Suprapubic skin (tissue), 4 donors: ENCODE results near the gene FGFR3. TPM values are rescaled to one million over a fixed set of nuclear protein-coding genes. Genes with fewer than 3 reads are reported as not detected.

Experiments used
- DNase-seq, 2 donors: peaks; one replicate each; pipeline ENCODE4 v3.0.0-alpha.2; 2019; ENCODE audit warnings: low spot score in 2 of 2
- H3K27ac ChIP-seq: fragments of 200-600 bp; sonication (generic); one replicate; pipeline ENCODE4 v1.5.1; 2019
- H3K27me3 ChIP-seq: fragments of 200-600 bp; sonication (generic); one replicate; pipeline ENCODE4 v1.5.1; 2019
- H3K36me3 ChIP-seq: fragments of 200-600 bp; sonication (generic); one replicate; pipeline ENCODE4 v1.5.1; 2019
- H3K4me1 ChIP-seq: fragments of 200-600 bp; sonication (generic); one replicate; pipeline ENCODE4 v1.5.1; 2019
- H3K4me3 ChIP-seq: fragments of 200-600 bp; sonication (generic); one replicate; pipeline ENCODE4 v1.5.1; 2019; ENCODE audit warnings: mild to moderate bottlenecking
- H3K9me3 ChIP-seq: fragments of 200-600 bp; sonication (generic); one replicate; pipeline ENCODE4 v1.5.1; 2019
- EP300 ChIP-seq: sonication (generic); formaldehyde crosslinking; IDR thresholded peaks from one replicate; pipeline ENCODE4 v1.6.1; 2017; ENCODE audit warnings: antibody characterized with exemption
- POLR2A ChIP-seq, 2 donors: fragments of 450-650 bp; IDR thresholded peaks; one replicate each; pipeline ENCODE4 v1.6.1; 2017; ENCODE audit warnings: antibody characterized with exemption in 2 of 2, mild to moderate bottlenecking in 2 of 2, moderate library complexity in 2 of 2
- POLR2AphosphoS5 ChIP-seq, 3 donors: sonication (generic); formaldehyde crosslinking; IDR thresholded peaks; one replicate each; pipeline ENCODE4 v1.6.1; 2017; ENCODE audit warnings: antibody characterized with exemption in 3 of 3
- WGBS: methylation state at CpG from one replicate; pipeline ENCODE4 v1.1.5; 2018; 5-methylcytosine and 5-hydroxymethylcytosine counted together
- total RNA-seq, 4 donors: library from RNA; depleted of rRNA; stranded (reverse); fragments of >200 nt; gene quantifications; one replicate each; pipeline ENCODE4 v1.1.0, GENCODE V29; 2016
- TF ChIP-seq, protein P1 (sequence below), 2 donors: fragments of 200-600 bp in 1 of 2; fragments of 450-650 bp in 1 of 2; sonication (generic) in 1 of 2; IDR thresholded peaks; one replicate each; pipeline ENCODE4 v1.5.1; 2016 to 2019; ENCODE audit warnings: antibody characterized with exemption in 2 of 2, mild to moderate bottlenecking in 1 of 2, moderate library complexity in 1 of 2

FGFR3 gene
- total RNA-seq, 4 donors from 2014 or later = 511 to 829 (median 662) TPM

DNA sequence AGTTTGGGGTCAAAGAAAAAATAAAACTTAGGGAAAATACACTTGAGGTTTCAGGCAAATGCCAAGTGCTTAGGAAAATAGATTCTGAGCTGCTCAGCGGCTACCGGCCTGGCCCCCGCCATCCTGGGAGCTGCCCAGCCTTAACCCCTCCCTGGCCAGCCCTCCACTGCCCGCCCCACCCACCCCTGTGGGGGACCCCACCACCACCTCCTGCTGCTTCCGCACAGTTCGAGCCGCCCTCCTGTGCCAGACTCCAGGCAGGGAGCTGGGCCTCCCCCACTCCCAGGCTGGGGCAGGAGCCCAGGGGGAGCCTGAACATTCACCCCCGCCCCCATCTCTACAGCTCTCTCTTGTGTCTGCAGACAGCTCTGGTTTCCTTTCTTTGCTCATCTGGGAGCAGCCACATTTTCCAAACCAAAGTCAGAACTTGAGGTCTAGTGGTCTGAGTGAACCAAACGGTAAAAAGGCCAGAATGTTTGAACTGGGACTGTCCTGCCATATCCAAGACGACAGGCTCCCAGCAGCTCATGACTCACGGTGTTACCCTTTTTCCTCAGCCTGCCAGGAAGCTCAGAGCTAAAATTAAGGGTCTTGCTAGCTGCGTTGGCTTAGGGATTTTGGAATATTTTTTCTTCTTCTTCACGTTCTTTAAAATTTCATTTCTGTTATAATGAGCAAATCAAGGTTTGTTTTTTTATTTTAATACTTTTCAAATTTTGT, 4.7 kb upstream of the FGFR3 start:
- Histone ChIP-seq H3K4me3 (no peak overlapping the region), H3K27ac (peak overlapping the region; percentile 22), H3K27me3 (peaks cover 5% of the 10 kb centered on the region), H3K9me3 (no peaks in the 10 kb centered on the region), H3K4me1 (peaks cover 78% of the 10 kb centered on the region), H3K36me3 (no peaks in the 10 kb centered on the region)
- DNase-seq = no peak
- no peak for TF ChIP-seq POLR2A (IDR thresholded peaks at IDR 0.05)
- TF ChIP-seq POLR2AphosphoS5 (IDR thresholded peaks at IDR 0.05) = no peak
- 62% methylated on average over 13 of the region's 13 CpGs for WGBS

DNA sequence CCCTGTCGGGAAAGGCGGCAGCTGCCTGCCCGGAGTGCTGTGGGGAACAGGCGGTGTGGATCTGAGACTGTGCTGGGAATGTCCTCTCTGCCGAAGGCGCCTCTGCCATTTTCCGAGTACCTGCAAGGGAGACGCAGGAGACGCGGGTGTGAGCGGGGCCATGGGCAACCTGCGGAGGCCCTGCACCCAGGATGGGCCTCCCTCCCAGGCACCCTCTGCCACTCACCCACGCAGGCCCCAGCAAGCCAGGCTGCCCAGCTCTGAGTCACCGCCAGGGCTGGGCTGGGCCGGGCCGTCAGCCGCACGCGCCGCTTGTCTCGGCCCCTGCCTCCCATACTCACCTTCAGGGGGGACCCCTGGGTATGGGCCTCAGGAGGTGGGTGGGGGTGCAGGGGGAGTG, 3.5 kb upstream of the FGFR3 start:
- H3K27me3 ChIP-seq = peaks cover 14% of the 10 kb centered on the region
- 77% methylated on average over 13 of the region's 21 CpGs for WGBS
- TF ChIP-seq, protein P1, sequence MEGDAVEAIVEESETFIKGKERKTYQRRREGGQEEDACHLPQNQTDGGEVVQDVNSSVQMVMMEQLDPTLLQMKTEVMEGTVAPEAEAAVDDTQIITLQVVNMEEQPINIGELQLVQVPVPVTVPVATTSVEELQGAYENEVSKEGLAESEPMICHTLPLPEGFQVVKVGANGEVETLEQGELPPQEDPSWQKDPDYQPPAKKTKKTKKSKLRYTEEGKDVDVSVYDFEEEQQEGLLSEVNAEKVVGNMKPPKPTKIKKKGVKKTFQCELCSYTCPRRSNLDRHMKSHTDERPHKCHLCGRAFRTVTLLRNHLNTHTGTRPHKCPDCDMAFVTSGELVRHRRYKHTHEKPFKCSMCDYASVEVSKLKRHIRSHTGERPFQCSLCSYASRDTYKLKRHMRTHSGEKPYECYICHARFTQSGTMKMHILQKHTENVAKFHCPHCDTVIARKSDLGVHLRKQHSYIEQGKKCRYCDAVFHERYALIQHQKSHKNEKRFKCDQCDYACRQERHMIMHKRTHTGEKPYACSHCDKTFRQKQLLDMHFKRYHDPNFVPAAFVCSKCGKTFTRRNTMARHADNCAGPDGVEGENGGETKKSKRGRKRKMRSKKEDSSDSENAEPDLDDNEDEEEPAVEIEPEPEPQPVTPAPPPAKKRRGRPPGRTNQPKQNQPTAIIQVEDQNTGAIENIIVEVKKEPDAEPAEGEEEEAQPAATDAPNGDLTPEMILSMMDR (IDR thresholded peaks at IDR 0.05) = no peak
- TF ChIP-seq POLR2AphosphoS5 (IDR thresholded peaks at IDR 0.05) = no peak
- no peak for TF ChIP-seq EP300
- TF ChIP-seq POLR2A (IDR thresholded peaks at IDR 0.05) = no peak
- no peaks in the 10 kb centered on the region for H3K36me3 ChIP-seq
- H3K9me3 ChIP-seq = no peaks in the 10 kb centered on the region
- H3K27ac ChIP-seq = peak overlapping the region; percentile 55
- peaks cover 78% of the 10 kb centered on the region for H3K4me1 ChIP-seq
- no peak overlapping the region for H3K4me3 ChIP-seq
- DNase-seq = no peak

DNA sequence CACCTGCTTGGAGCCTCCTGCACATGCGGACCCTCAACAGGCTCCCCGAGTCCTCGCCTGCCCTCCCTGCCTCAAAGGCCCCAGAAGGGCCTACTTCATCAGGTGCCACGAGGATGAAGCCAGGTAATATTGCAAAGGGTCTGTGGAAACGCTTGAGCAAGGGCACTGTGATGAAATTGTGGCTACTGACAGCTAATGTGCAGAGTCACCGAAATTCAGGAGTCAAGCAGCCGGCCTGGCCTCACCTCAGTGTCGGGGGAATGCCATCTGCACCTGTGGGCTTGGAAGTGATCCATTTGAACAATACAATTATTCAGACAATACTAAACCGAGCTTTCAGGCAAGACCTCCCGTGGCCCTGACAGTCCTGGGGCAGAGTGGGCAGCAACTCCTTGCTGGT, 3.1 kb upstream of the FGFR3 start:
- WGBS = 71% methylated on average over 9 of the region's 10 CpGs
- DNase-seq = no peak
- Histone ChIP-seq H3K27ac (peak overlapping the region; percentile 55), H3K4me1 (peaks cover 78% of the 10 kb centered on the region), H3K4me3 (no peak overlapping the region), H3K36me3 (no peaks in the 10 kb centered on the region), H3K27me3 (peaks cover 18% of the 10 kb centered on the region), H3K9me3 (no peaks in the 10 kb centered on the region)
- no peak for TF ChIP-seq POLR2A (IDR thresholded peaks at IDR 0.05)
- TF ChIP-seq, protein P1 (IDR thresholded peaks at IDR 0.05) = no peak
- no peak for TF ChIP-seq POLR2AphosphoS5 (IDR thresholded peaks at IDR 0.05)
- TF ChIP-seq EP300 = no peak

DNA sequence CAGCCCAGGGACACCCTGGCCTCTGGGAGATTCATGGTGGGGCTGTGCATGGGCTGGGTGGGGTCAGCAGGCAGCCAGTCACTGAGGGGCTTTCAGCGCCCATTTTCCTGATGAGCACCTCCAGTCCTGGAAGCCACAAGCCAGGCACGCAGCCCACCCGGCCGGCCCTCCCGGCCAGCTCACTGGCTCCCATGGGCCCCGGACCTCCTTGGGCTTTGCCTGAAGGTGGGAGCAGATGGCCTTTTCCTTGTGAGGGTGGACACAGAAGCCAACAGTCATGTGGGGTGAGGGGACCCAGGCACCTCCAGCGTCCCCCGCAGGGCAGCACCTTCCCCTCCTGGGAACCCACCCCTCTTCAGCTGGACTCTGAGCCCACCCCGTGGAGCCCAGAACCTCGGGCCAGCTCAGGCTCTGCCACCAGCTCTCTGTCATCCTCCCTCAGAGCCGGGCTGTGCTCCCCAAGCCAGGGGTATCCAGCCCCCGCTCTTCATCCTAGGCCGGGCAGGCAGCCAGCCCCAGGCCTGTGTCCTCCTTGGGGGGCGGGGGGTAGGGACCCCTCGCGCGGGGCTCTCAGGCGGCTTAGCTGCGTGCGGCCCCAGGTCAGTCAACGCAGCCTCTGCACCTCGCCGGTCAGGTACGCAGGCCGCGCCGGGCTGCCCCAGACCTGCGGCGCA, 798 bp upstream of the FGFR3 start:
- Histone ChIP-seq H3K9me3 (no peaks in the 10 kb centered on the region), H3K4me3 (peak overlapping the region; percentile 70), H3K4me1 (peaks cover 72% of the 10 kb centered on the region), H3K36me3 (no peaks in the 10 kb centered on the region), H3K27me3 (peaks cover 37% of the 10 kb centered on the region), H3K27ac (no peak overlapping the region)
- no peak for DNase-seq
- 67% methylated on average over 11 of the region's 29 CpGs for WGBS
- no peak for TF ChIP-seq POLR2AphosphoS5 (IDR thresholded peaks at IDR 0.05)
- TF ChIP-seq EP300 = no peak
- TF ChIP-seq, protein P1 (IDR thresholded peaks at IDR 0.05) = no peak
- no peak for TF ChIP-seq POLR2A (IDR thresholded peaks at IDR 0.05)

DNA sequence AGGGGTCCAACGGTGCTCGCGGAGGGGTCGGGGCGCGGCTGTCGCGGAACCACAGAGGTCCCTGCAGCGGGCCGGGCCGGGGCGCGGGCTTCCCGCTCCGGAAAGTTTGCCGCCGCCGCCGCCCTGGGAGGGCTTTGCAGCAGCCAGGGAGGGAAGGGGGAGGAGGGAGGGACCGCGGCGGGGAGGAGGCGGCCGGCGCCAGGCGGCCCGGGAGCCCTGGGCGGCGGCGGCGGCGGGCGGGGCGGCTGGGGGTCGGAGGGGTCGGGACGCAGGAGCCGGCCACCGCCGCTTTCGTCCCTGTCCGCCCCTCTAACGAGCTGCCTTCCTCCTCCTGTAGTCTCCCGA, 375 bp downstream of the FGFR3 start:
- DNase-seq = no peak
- no peaks in the 10 kb centered on the region for H3K36me3 ChIP-seq
- peaks cover 72% of the 10 kb centered on the region for H3K4me1 ChIP-seq
- H3K27me3 ChIP-seq = peaks cover 46% of the 10 kb centered on the region
- no peaks in the 10 kb centered on the region for H3K9me3 ChIP-seq
- peak overlapping the region; percentile 77 for H3K27ac ChIP-seq
- no CpG with 5 or more reads among the region's 44 CpGs for WGBS
- H3K4me3 ChIP-seq = peak overlapping the region; percentile 70
- no peak for TF ChIP-seq POLR2A (IDR thresholded peaks at IDR 0.05)
- TF ChIP-seq POLR2AphosphoS5 (IDR thresholded peaks at IDR 0.05) = no peak
- TF ChIP-seq EP300 = no peak
- TF ChIP-seq, protein P1 (IDR thresholded peaks at IDR 0.05) = no peak
